OCI-LY7 (cell line): Measurements from ENCODE around the gene DPYD. TPM values are rescaled to one million over a fixed set of nuclear protein-coding genes. Genes with fewer than 3 reads are reported as not detected.

Source experiments
- BruUV-seq: library from RNA; stranded (reverse); fragments of 400-500 nt; replicated peaks from 2 replicates; lab custom pipeline; 2021; lab: Mats Ljungman, UMichigan
- CTCF ChIA-PET: fragments of 300-600 bp; sonication (Branson Sonifier 250); formaldehyde crosslinking; loops from one replicate; lab custom pipeline; 2022; ENCODE audit warnings: antibody characterized with exemption; ENCODE audit not compliant: unreplicated experiment; lab: Charles Lee
- POLR2A ChIA-PET: fragments of 300-600 bp; sonication (Branson Sonifier 250); formaldehyde crosslinking; loops from one replicate; lab custom pipeline; 2022; ENCODE audit warnings: antibody characterized with exemption; lab: Charles Lee
- DNase-seq: peaks from one replicate; pipeline ENCODE4 v3.0.0-alpha.2; 2015; ENCODE audit warnings: low spot score
- H2AFZ ChIP-seq: fragments of 200-600 bp; sonication (generic), shearing (Covaris generic); 2 replicates; pipeline ENCODE4 v1.6.1; 2014; ENCODE audit warnings: mild to moderate bottlenecking, antibody characterized with exemption, low read length, moderate library complexity
- H3K27ac ChIP-seq: fragments of 200-600 bp; sonication (generic); 2 replicates; pipeline ENCODE4 v1.5.1; 2014; ENCODE audit warnings: mixed run types, low read depth, mild to moderate bottlenecking, moderate library complexity, low read length, inconsistent platforms; ENCODE audit not compliant: poor library complexity, severe bottlenecking
- H3K36me3 ChIP-seq: fragments of 200-600 bp; sonication (generic); 2 replicates; pipeline ENCODE4 v1.6.1; 2014; ENCODE audit warnings: mild to moderate bottlenecking, antibody characterized with exemption, low read length, moderate library complexity, mixed read lengths; ENCODE audit not compliant: insufficient read depth
- H3K4me1 ChIP-seq: fragments of 200-600 bp; sonication (generic); 2 replicates; pipeline ENCODE4 v1.5.1; 2014; ENCODE audit warnings: mild to moderate bottlenecking, low read length; ENCODE audit not compliant: insufficient read depth, poor library complexity, severe bottlenecking
- H3K4me2 ChIP-seq: fragments of 200-600 bp; sonication (generic); 2 replicates; pipeline ENCODE4 v1.6.1; 2014; ENCODE audit warnings: mild to moderate bottlenecking, low read length
- H3K4me3 ChIP-seq: fragments of 200-600 bp; sonication (generic); 2 replicates; pipeline ENCODE4 v1.5.1; 2014; ENCODE audit warnings: mild to moderate bottlenecking, low read depth, low read length; ENCODE audit not compliant: poor library complexity, severe bottlenecking
- H3K79me2 ChIP-seq: fragments of 200-600 bp; sonication (generic); 2 replicates; pipeline ENCODE4 v1.6.1; 2016; ENCODE audit warnings: low read depth, mild to moderate bottlenecking, low read length, moderate library complexity, mixed read lengths; ENCODE audit not compliant: insufficient read depth
- H3K9me2 ChIP-seq: fragments of 200-600 bp; sonication (generic); 2 replicates; pipeline ENCODE4 v1.6.1; 2016; ENCODE audit warnings: mild to moderate bottlenecking, low read length, mixed read lengths; ENCODE audit not compliant: insufficient read depth
- H3K9me3 ChIP-seq: fragments of 200-600 bp; sonication (generic); 2 replicates; pipeline ENCODE4 v1.6.1; 2014; ENCODE audit warnings: mild to moderate bottlenecking, mixed run types, low read length, mixed read lengths
- H4K20me1 ChIP-seq: fragments of 200-600 bp; sonication (generic); 2 replicates; pipeline ENCODE4 v1.6.1; 2014; ENCODE audit warnings: mild to moderate bottlenecking, antibody characterized with exemption, low read length, moderate library complexity, mixed read lengths; ENCODE audit not compliant: insufficient read depth
- CTCF ChIP-seq: fragments of 200-600 bp; sonication (generic); conservative IDR thresholded peaks from 2 replicates; pipeline ENCODE4 v1.5.1; 2014; ENCODE audit warnings: mild to moderate bottlenecking, antibody characterized with exemption, low read length, moderate library complexity, mixed read lengths
- EZH2phosphoT487 ChIP-seq: fragments of 200-600 bp; sonication (generic); IDR thresholded peaks from 2 replicates; pipeline ENCODE4 v1.6.1; 2018; ENCODE audit warnings: low read depth, borderline replicate concordance, mild to moderate bottlenecking, mixed run types, antibody characterized with exemption, low read length, moderate library complexity, mixed read lengths
- intact Hi-C: fragments of 100-400 bp; cut with micrococcal nuclease; formaldehyde crosslinking; loops from one replicate; pipeline ENCODE4 v1.10.0; 2022; ENCODE audit not compliant: unreplicated experiment
- total RNA-seq, 2 experiments: library from RNA; depleted of rRNA in 1 of 2; stranded (reverse); fragments of >200 nt in 1 of 2; shearing (Covaris generic) in 1 of 2; gene quantifications; 2 replicates each; pipeline ENCODE4 v1.2.3, GENCODE V29; 2014 to 2022

Gene DPYD
- total RNA-seq, 2 experiments from 2014 or later: 5.5 to 13.4 TPM

- no TSS peak for BruUV-seq
- H3K9me2 ChIP-seq: no peaks in the 10 kb centered on the region
- no peaks in the 10 kb centered on the region for H3K79me2 ChIP-seq
- no peak overlapping the region for H3K4me2 ChIP-seq
- no peak overlapping the region for H3K4me3 ChIP-seq
- no peaks in the 10 kb centered on the region for H3K36me3 ChIP-seq
- no peak overlapping the region for H3K27ac ChIP-seq
- POLR2A ChIA-PET: no interaction called here
- no peak for DNase-seq
- H3K4me1 ChIP-seq: no peaks in the 10 kb centered on the region
- no peaks in the 10 kb centered on the region for H3K9me3 ChIP-seq
- no peak overlapping the region for H2AFZ ChIP-seq
- TF ChIP-seq CTCF (no peak), EZH2phosphoT487 (no peak)
- intact Hi-C loops: no loop called here
- CTCF ChIA-PET: no interaction called here
- peaks cover 4% of the 10 kb centered on the region; the same call in 1 of the 2 replicates for H4K20me1 ChIP-seq
Observed at GRCh38 chr1:97909266-97909665, 11.6 kb downstream of the DPYD start.

GRCh38 chr1:97907886-97908285 is 12.9 kb downstream of the DPYD start:
- Histone ChIP-seq H3K9me2 (no peaks in the 10 kb centered on the region), H3K4me3 (no peak overlapping the region), H3K4me1 (no peaks in the 10 kb centered on the region), H2AFZ (no peak overlapping the region), H4K20me1 (peaks cover 6% of the 10 kb centered on the region; the same call in 1 of the 2 replicates), H3K9me3 (no peaks in the 10 kb centered on the region), H3K27ac (no peak overlapping the region), H3K36me3 (no peaks in the 10 kb centered on the region), H3K79me2 (no peaks in the 10 kb centered on the region), H3K4me2 (no peak overlapping the region)
- ChIA-PET CTCF (no interaction called here), POLR2A (interaction anchor here (1.4 kb wide), 1 partner anchor 12 kb away, joined by 5 read pairs; no protein-coding TSS in a partner anchor)
- DNase-seq: no peak
- no TSS peak for BruUV-seq
- intact Hi-C loops: no loop called here
- TF ChIP-seq EZH2phosphoT487: no peak
- no peak for TF ChIP-seq CTCF

GRCh38 chr1:97906567-97907241 is 14.1 kb downstream of the DPYD start:
- Histone ChIP-seq H3K4me2 (no peak overlapping the region), H3K4me3 (no peak overlapping the region), H3K9me2 (no peaks in the 10 kb centered on the region), H3K27ac (no peak overlapping the region), H2AFZ (no peak overlapping the region), H3K9me3 (no peaks in the 10 kb centered on the region), H3K36me3 (no peaks in the 10 kb centered on the region), H3K4me1 (no peaks in the 10 kb centered on the region), H4K20me1 (peaks cover 6% of the 10 kb centered on the region; the same call in 1 of the 2 replicates), H3K79me2 (no peaks in the 10 kb centered on the region)
- no peak for DNase-seq
- ChIA-PET CTCF (no interaction called here), POLR2A (interaction anchor here (0.7 to 0.9 kb wide), 2 partner anchors 9 to 1038 kb away, joined by 3 to 4 read pairs; no protein-coding TSS in a partner anchor)
- TF ChIP-seq EZH2phosphoT487 (no peak), CTCF (no peak)
- no TSS peak for BruUV-seq
- intact Hi-C loops: no loop called here
